ENCODE data around the gene GPATCH8.

GPATCH8 gene

GRCh38 chr17:44451016-44451627, 52.1 kb downstream of the GPATCH8 start:
- DNase-seq (ENCODE audit: low read depth), result no peak

- no peak for DNase-seq (ENCODE audit: low read depth)
Observed at GRCh38 chr17:44448412-44448811, 54.8 kb downstream of the GPATCH8 start.

- no peak for DNase-seq (ENCODE audit: low read depth)
Observed at GRCh38 chr17:44444735-44445105, 58.5 kb downstream of the GPATCH8 start.

- no peak for DNase-seq (ENCODE audit: low read depth)
Observed at GRCh38 chr17:44442806-44443205, 60.4 kb downstream of the GPATCH8 start.

GRCh38 chr17:44439168-44439567, 64.0 kb downstream of the GPATCH8 start:
- no peak for DNase-seq (ENCODE audit: low read depth)

GRCh38 chr17:44438636-44439035, 64.6 kb downstream of the GPATCH8 start:
- DNase-seq (ENCODE audit: low read depth), result no peak

GRCh38 chr17:44436336-44436735, 66.9 kb downstream of the GPATCH8 start:
- no peak for DNase-seq (ENCODE audit: low read depth)

- DNase-seq (ENCODE audit: low read depth), result no peak
Observed at GRCh38 chr17:44432254-44433157, 70.7 kb downstream of the GPATCH8 start.

GRCh38 chr17:44424828-44425461, 78.3 kb downstream of the GPATCH8 start:
- DNase-seq (ENCODE audit: low read depth), result no peak

GRCh38 chr17:44417553-44417952, 85.7 kb downstream of the GPATCH8 start:
- DNase-seq (ENCODE audit: low read depth), result no peak

GRCh38 chr17:44416558-44417289, 86.5 kb downstream of the GPATCH8 start:
- no peak for DNase-seq (ENCODE audit: low read depth)

GRCh38 chr17:44414394-44415155, 88.6 kb downstream of the GPATCH8 start:
- no peak for DNase-seq (ENCODE audit: low read depth)

GRCh38 chr17:44409309-44410028, 93.7 kb downstream of the GPATCH8 start:
- no peak for DNase-seq (ENCODE audit: low read depth)

GRCh38 chr17:44408786-44409185, 94.4 kb downstream of the GPATCH8 start:
- no peak for DNase-seq (ENCODE audit: low read depth)

- DNase-seq (ENCODE audit: low read depth), result no peak
Observed at GRCh38 chr17:44402564-44403172, 100.5 kb downstream of the GPATCH8 start.

GRCh38 chr17:44400226-44400847, 102.9 kb downstream of the GPATCH8 start:
- DNase-seq (ENCODE audit: low read depth), result no peak

- DNase-seq (ENCODE audit: low read depth), result no peak
Observed at GRCh38 chr17:44398692-44399691, 104.2 kb downstream of the GPATCH8 start.
